Measurements from ENCODE around the gene SPATA31C1. TPM values are rescaled to one million over a fixed set of nuclear protein-coding genes. Genes with fewer than 3 reads are reported as not detected.
"Not testable (repeated sequence)": the region's sequence is repeated elsewhere in the genome, so short reads cannot be mapped to it uniquely, and the experiment has no call there.

SPATA31C1 gene
- total RNA-seq, 1 experiment from 2014 or later: not detected

DNA sequence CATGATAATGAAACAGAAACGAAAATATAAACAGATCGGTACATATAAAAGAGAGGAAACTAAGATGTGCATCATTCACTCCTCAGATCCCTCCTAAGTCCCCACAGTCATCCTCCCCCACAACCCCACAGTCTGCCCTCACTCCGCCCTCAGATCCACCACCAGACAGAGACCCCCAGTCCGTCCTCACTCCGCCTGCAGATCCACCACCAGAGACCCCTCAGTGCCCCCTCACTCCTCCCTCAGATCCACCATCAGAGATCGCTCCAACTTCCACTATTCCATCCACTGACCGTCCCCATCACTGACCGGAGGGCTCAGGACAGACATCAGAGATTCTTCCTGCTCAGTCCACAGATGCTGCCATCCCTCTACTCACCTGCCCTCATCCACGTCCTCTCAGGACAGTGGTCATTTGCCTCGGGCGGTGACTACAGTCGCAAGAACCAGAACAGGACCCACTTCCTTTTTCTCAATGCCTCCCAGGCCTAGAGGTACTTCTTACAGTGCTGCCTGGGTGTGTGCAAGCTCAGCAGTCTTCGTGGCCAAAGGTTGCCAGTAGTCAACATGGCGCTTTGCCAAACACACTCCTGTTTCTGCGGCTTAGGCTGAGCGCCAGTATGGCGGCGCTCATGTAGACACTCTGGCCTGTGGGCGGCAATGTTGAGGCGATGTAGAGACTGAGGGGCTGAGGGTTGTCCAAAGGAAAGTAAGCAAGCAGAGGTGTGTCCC, 8.3 kb upstream of the SPATA31C1 start (continued):
- TF ChIP-seq FOSL1 (IDR thresholded peaks at IDR 0.05; ENCODE audit: low read depth) (no peak), ZFX (IDR thresholded peaks at IDR 0.05) (no peak), EZH2 (IDR thresholded peaks at IDR 0.05) (no peak), POLR2A (IDR thresholded peaks at IDR 0.05; ENCODE audit: borderline replicate concordance, extremely low read depth, insufficient read depth, insufficient read length) (no peak)

DNA sequence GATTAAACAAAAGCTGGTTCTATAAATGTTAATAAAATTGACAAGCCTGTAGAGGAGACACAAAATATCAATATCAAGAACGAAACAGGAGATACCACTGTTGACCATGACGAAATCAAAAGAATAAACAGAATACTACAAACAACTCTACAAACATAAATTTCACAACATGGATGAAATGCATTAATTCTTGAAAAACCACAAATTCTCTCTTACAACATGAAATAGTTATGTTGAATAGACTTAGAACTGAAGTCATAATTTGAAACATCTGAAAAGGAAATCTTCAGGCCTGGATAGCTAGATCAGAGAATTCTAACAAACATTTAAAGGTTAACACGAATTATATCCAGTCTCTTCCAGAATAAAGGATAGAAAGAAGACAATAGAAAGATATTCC, 6.9 kb upstream of the SPATA31C1 start:
- ChIA-PET RAD21 (ENCODE audit: low non-redundant PET in 1 of 2, low total read pairs in 2 of 2, uncharacterized antibody in 2 of 2, unreplicated experiment in 2 of 2) (no interaction called here), POLR2A (no interaction called here), CTCF (no interaction called here)
- Histone ChIP-seq H3K79me2 (ENCODE audit: insufficient read depth, low read length) (no peaks in the 10 kb centered on the region), H3K27me3 (ENCODE audit: insufficient read depth, low read length) (no peaks in the 10 kb centered on the region), H3K9ac (ENCODE audit: low read length) (no peak overlapping the region), H3K4me1 (ENCODE audit: control insufficient read depth in 1 of 2, insufficient read depth in 2 of 2, low read length in 2 of 2) (peaks cover 0 to 12% of the 10 kb centered on the region in 2 experiments; a peak in 2 of 4 replicates), H3K27ac (ENCODE audit: low read depth, low read length) (no peak overlapping the region), H3K4me2 (ENCODE audit: low read length) (no peak overlapping the region), H3K9me2 (ENCODE audit: insufficient read depth) (no peaks in the 10 kb centered on the region), H3K36me3 (ENCODE audit: control insufficient read depth in 1 of 2, insufficient read depth in 2 of 2, low read length in 2 of 2) (no peaks in the 10 kb centered on the region), H3K4me3 (replicated peaks in 1 of 2; ENCODE audit: low read depth in 1 of 2, low read length in 2 of 2) (no peak overlapping the region), H2AFZ (ENCODE audit: low read depth, low read length, poor library complexity, severe bottlenecking) (peak overlapping the region; percentile 100), H3K9me3 (ENCODE audit: control insufficient read depth in 1 of 2, insufficient read depth in 1 of 2, low read depth in 1 of 2, low read length in 2 of 2) (no peaks in the 10 kb centered on the region), H4K20me1 (ENCODE audit: insufficient read depth) (no peaks in the 10 kb centered on the region)
- DNase-seq (ENCODE audit: low read depth, low spot score) (no peak), ATAC-seq (no peak)
- no TSS peak for BruUV-seq (replicated peaks)
- TF ChIP-seq, protein P1, sequence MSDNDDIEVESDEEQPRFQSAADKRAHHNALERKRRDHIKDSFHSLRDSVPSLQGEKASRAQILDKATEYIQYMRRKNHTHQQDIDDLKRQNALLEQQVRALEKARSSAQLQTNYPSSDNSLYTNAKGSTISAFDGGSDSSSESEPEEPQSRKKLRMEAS (IDR thresholded peaks at IDR 0.05): no peak
- TF ChIP-seq, protein P2, sequence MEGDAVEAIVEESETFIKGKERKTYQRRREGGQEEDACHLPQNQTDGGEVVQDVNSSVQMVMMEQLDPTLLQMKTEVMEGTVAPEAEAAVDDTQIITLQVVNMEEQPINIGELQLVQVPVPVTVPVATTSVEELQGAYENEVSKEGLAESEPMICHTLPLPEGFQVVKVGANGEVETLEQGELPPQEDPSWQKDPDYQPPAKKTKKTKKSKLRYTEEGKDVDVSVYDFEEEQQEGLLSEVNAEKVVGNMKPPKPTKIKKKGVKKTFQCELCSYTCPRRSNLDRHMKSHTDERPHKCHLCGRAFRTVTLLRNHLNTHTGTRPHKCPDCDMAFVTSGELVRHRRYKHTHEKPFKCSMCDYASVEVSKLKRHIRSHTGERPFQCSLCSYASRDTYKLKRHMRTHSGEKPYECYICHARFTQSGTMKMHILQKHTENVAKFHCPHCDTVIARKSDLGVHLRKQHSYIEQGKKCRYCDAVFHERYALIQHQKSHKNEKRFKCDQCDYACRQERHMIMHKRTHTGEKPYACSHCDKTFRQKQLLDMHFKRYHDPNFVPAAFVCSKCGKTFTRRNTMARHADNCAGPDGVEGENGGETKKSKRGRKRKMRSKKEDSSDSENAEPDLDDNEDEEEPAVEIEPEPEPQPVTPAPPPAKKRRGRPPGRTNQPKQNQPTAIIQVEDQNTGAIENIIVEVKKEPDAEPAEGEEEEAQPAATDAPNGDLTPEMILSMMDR (IDR thresholded peaks at IDR 0.05 in 2 of 3, conservative IDR thresholded peaks at IDR 0.05 in 1 of 3; ENCODE audit: borderline replicate concordance in 1 of 3, insufficient read depth in 1 of 3, low read depth in 2 of 3, low read length in 2 of 3): no peak
- no peak for TF ChIP-seq FOSL1 (IDR thresholded peaks at IDR 0.05; ENCODE audit: low read depth)
- no peak for TF ChIP-seq JUND (IDR thresholded peaks at IDR 0.05)
- no peak for TF ChIP-seq ELF1 (IDR thresholded peaks at IDR 0.05; ENCODE audit: borderline replicate concordance, low read depth)
- TF ChIP-seq RAD21 (IDR thresholded peaks at IDR 0.05; ENCODE audit: low read depth): no peak
- TF ChIP-seq EZH2 (IDR thresholded peaks at IDR 0.05): no peak
- no peak for TF ChIP-seq ZFX (IDR thresholded peaks at IDR 0.05)
- TF ChIP-seq ZNF274 (IDR thresholded peaks at IDR 0.05; ENCODE audit: low read depth, low read length): no peak
- TF ChIP-seq POLR2AphosphoS5 (IDR thresholded peaks at IDR 0.05; ENCODE audit: low read depth, low read length): no peak
- TF ChIP-seq, protein P3, sequence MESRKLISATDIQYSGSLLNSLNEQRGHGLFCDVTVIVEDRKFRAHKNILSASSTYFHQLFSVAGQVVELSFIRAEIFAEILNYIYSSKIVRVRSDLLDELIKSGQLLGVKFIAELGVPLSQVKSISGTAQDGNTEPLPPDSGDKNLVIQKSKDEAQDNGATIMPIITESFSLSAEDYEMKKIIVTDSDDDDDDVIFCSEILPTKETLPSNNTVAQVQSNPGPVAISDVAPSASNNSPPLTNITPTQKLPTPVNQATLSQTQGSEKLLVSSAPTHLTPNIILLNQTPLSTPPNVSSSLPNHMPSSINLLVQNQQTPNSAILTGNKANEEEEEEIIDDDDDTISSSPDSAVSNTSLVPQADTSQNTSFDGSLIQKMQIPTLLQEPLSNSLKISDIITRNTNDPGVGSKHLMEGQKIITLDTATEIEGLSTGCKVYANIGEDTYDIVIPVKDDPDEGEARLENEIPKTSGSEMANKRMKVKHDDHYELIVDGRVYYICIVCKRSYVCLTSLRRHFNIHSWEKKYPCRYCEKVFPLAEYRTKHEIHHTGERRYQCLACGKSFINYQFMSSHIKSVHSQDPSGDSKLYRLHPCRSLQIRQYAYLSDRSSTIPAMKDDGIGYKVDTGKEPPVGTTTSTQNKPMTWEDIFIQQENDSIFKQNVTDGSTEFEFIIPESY (IDR thresholded peaks at IDR 0.05; ENCODE audit: extremely low read depth, insufficient replicate concordance, low read length): no peak
- no peak for TF ChIP-seq YY1 (IDR thresholded peaks at IDR 0.05; ENCODE audit: extremely low read depth, insufficient replicate concordance, low read depth, low read length)
- intact Hi-C loops (cut with micrococcal nuclease): no loop called here

DNA sequence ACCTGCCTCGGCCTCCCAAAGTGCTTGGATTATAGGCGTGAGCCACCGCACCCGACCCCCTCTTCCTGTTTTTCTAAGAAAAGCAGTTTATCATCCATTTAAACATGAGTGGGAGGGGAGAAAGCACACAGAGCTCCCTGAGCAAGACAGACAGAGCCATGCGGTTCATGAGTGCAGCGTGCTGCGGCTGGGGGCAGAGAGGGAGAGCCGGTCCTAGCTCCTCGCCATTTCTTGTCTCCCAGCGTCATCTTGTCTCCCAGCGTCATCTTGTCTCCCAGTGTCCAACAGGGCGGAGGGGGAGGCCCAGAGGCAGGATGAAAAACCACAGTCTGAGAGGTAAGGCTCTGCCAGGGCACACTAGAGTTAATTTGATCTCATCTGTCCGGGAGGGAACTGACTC, 1.3 kb downstream of the SPATA31C1 start:
- H3K9ac ChIP-seq (ENCODE audit: low read length); ATAC-seq; RAD21 ChIA-PET (ENCODE audit: low non-redundant PET in 1 of 2, low total read pairs in 2 of 2, uncharacterized antibody in 2 of 2, unreplicated experiment in 2 of 2); H3K9me2 ChIP-seq (ENCODE audit: insufficient read depth); H3K4me2 ChIP-seq (ENCODE audit: low read length); CTCF ChIA-PET; H3K9me3 ChIP-seq (ENCODE audit: control insufficient read depth in 1 of 2, insufficient read depth in 1 of 2, low read depth in 1 of 2, low read length in 2 of 2); H3K4me1 ChIP-seq (ENCODE audit: control insufficient read depth in 1 of 2, insufficient read depth in 2 of 2, low read length in 2 of 2); H3K79me2 ChIP-seq (ENCODE audit: insufficient read depth, low read length); H4K20me1 ChIP-seq (ENCODE audit: insufficient read depth); DNase-seq (ENCODE audit: low read depth, low spot score); BruUV-seq (replicated peaks); H2AFZ ChIP-seq (ENCODE audit: low read depth, low read length, poor library complexity, severe bottlenecking); H3K27me3 ChIP-seq (ENCODE audit: insufficient read depth, low read length); POLR2A ChIA-PET; H3K36me3 ChIP-seq (ENCODE audit: control insufficient read depth in 1 of 2, insufficient read depth in 2 of 2, low read length in 2 of 2); intact Hi-C loops (cut with micrococcal nuclease); H3K27ac ChIP-seq (ENCODE audit: low read depth, low read length); H3K4me3 ChIP-seq (replicated peaks in 1 of 2; ENCODE audit: low read depth in 1 of 2, low read length in 2 of 2): not testable (repeated sequence)

All from HCT116 (cell line).